Memory B cell (primary cell): ENCODE results near the gene SLC2A9.
"Not testable (repeated sequence)": the region's sequence is repeated elsewhere in the genome, so short reads cannot be mapped to it uniquely, and the experiment has no call there.

ENCODE experiments used
- ATAC-seq: fragments of 150-1000 bp; cut with Tn5 transposase; 2 replicates; pipeline ENCODE4 v1.10.0; 2021; ENCODE audit warnings: low read depth, mild to moderate bottlenecking, moderate library complexity
- DNase-seq, 2 donors: peaks; one replicate each; pipeline ENCODE4 v3.0.0; 2022; ENCODE audit warnings: low spot score in 2 of 2
- H3K27ac Mint-ChIP-seq: one replicate; pipeline ENCODE4 v1.8.0; 2022; ENCODE audit warnings: mild to moderate bottlenecking, moderate library complexity, mixed read lengths
- H3K27me3 Mint-ChIP-seq: one replicate; pipeline ENCODE4 v1.8.0; 2022; ENCODE audit warnings: mixed read lengths
- H3K36me3 Mint-ChIP-seq: one replicate; pipeline ENCODE4 v1.8.0; 2022; ENCODE audit warnings: mild to moderate bottlenecking, mixed read lengths
- H3K4me1 Mint-ChIP-seq: one replicate; pipeline ENCODE4 v1.8.0; 2022; ENCODE audit warnings: mixed read lengths
- H3K4me3 Mint-ChIP-seq: one replicate; pipeline ENCODE4 v1.8.0; 2022; ENCODE audit warnings: mild to moderate bottlenecking, moderate library complexity, mixed read lengths
- H3K9me3 Mint-ChIP-seq: one replicate; pipeline ENCODE4 v1.8.0; 2022; ENCODE audit warnings: mixed read lengths

Gene SLC2A9

GRCh38 chr4:9920029-9920428, 101.3 kb downstream of the SLC2A9 start:
- H3K4me3 Mint-ChIP-seq = no peak overlapping the region
- DNase-seq = no peak
- no peaks in the 10 kb centered on the region for H3K36me3 Mint-ChIP-seq
- peaks cover 2% of the 10 kb centered on the region for H3K9me3 Mint-ChIP-seq
- ATAC-seq = no peak
- H3K4me1 Mint-ChIP-seq = peaks cover 2% of the 10 kb centered on the region
- peaks cover 6% of the 10 kb centered on the region for H3K27me3 Mint-ChIP-seq
- no peak overlapping the region for H3K27ac Mint-ChIP-seq

GRCh38 chr4:9919047-9919446, 102.2 kb downstream of the SLC2A9 start:
- Mint-ChIP-seq H3K27me3 (peaks cover 4% of the 10 kb centered on the region), H3K27ac (no peak overlapping the region), H3K36me3 (no peaks in the 10 kb centered on the region), H3K4me3 (no peak overlapping the region), H3K4me1 (peaks cover 2% of the 10 kb centered on the region), H3K9me3 (peaks cover 2% of the 10 kb centered on the region)
- DNase-seq (no peak), ATAC-seq (no peak)

- Mint-ChIP-seq H3K36me3 (no peaks in the 10 kb centered on the region), H3K4me3 (no peak overlapping the region), H3K4me1 (peaks cover 2% of the 10 kb centered on the region), H3K9me3 (peaks cover 2% of the 10 kb centered on the region), H3K27ac (no peak overlapping the region), H3K27me3 (peaks cover 4% of the 10 kb centered on the region)
- DNase-seq (no peak), ATAC-seq (no peak)
Observed at GRCh38 chr4:9918484-9918883, 102.8 kb downstream of the SLC2A9 start.

GRCh38 chr4:9916937-9917336, 104.4 kb downstream of the SLC2A9 start:
- H3K4me1 Mint-ChIP-seq = no peaks in the 10 kb centered on the region
- DNase-seq = no peak
- peaks cover 1% of the 10 kb centered on the region for H3K9me3 Mint-ChIP-seq
- H3K27me3 Mint-ChIP-seq = peaks cover 3% of the 10 kb centered on the region
- H3K4me3 Mint-ChIP-seq = no peak overlapping the region
- H3K27ac Mint-ChIP-seq = no peak overlapping the region
- no peak for ATAC-seq
- H3K36me3 Mint-ChIP-seq = no peaks in the 10 kb centered on the region

GRCh38 chr4:9916346-9916745, 105.0 kb downstream of the SLC2A9 start:
- H3K36me3 Mint-ChIP-seq = no peaks in the 10 kb centered on the region
- no peaks in the 10 kb centered on the region for H3K9me3 Mint-ChIP-seq
- H3K27ac Mint-ChIP-seq = no peak overlapping the region
- H3K4me3 Mint-ChIP-seq = no peak overlapping the region
- peaks cover 3% of the 10 kb centered on the region for H3K27me3 Mint-ChIP-seq
- H3K4me1 Mint-ChIP-seq = no peaks in the 10 kb centered on the region
- ATAC-seq (no peak), DNase-seq (no peak)

GRCh38 chr4:9913846-9914245, 107.5 kb downstream of the SLC2A9 start:
- Mint-ChIP-seq H3K4me1 (no peaks in the 10 kb centered on the region), H3K4me3 (no peak overlapping the region), H3K36me3 (no peaks in the 10 kb centered on the region), H3K27me3 (peaks cover 1% of the 10 kb centered on the region), H3K9me3 (peaks cover 1% of the 10 kb centered on the region), H3K27ac (no peak overlapping the region)
- no peak for ATAC-seq
- no peak for DNase-seq

GRCh38 chr4:9906996-9907395, 114.3 kb downstream of the SLC2A9 start:
- Mint-ChIP-seq H3K36me3 (peaks cover 2% of the 10 kb centered on the region), H3K4me3 (no peak overlapping the region), H3K4me1 (no peaks in the 10 kb centered on the region), H3K27ac (no peak overlapping the region), H3K27me3 (peaks cover 8% of the 10 kb centered on the region), H3K9me3 (peaks cover 2% of the 10 kb centered on the region)
- DNase-seq = no peak
- ATAC-seq = no peak

- no peak overlapping the region for H3K27ac Mint-ChIP-seq
- H3K4me1 Mint-ChIP-seq = no peaks in the 10 kb centered on the region
- H3K9me3 Mint-ChIP-seq = peaks cover 2% of the 10 kb centered on the region
- peaks cover 2% of the 10 kb centered on the region for H3K36me3 Mint-ChIP-seq
- ATAC-seq (no peak), DNase-seq (no peak)
- peaks cover 9% of the 10 kb centered on the region for H3K27me3 Mint-ChIP-seq
- H3K4me3 Mint-ChIP-seq = no peak overlapping the region
Observed at GRCh38 chr4:9904976-9905587, 116.2 kb downstream of the SLC2A9 start.

GRCh38 chr4:9903317-9903716, 118.0 kb downstream of the SLC2A9 start:
- peaks cover 2% of the 10 kb centered on the region for H3K36me3 Mint-ChIP-seq
- ATAC-seq = no peak
- no peak for DNase-seq
- H3K27ac Mint-ChIP-seq = no peak overlapping the region
- no peak overlapping the region for H3K4me3 Mint-ChIP-seq
- no peaks in the 10 kb centered on the region for H3K9me3 Mint-ChIP-seq
- peaks cover 10% of the 10 kb centered on the region for H3K27me3 Mint-ChIP-seq
- no peaks in the 10 kb centered on the region for H3K4me1 Mint-ChIP-seq

GRCh38 chr4:9901257-9901656, 120.0 kb downstream of the SLC2A9 start:
- no peak for ATAC-seq
- Mint-ChIP-seq H3K4me1 (no peaks in the 10 kb centered on the region), H3K27me3 (peaks cover 10% of the 10 kb centered on the region)

GRCh38 chr4:9900633-9901032, 120.7 kb downstream of the SLC2A9 start:
- ATAC-seq, DNase-seq, H3K27ac Mint-ChIP-seq, H3K9me3 Mint-ChIP-seq, H3K4me1 Mint-ChIP-seq, H3K4me3 Mint-ChIP-seq, H3K36me3 Mint-ChIP-seq: not testable (repeated sequence)
- peaks cover 10% of the 10 kb centered on the region for H3K27me3 Mint-ChIP-seq

More at GRCh38 chr4:9901257-9901656, 120.0 kb downstream of the SLC2A9 start:
- H3K27ac Mint-ChIP-seq = no peak overlapping the region
- H3K9me3 Mint-ChIP-seq = no peaks in the 10 kb centered on the region
- H3K36me3 Mint-ChIP-seq = peaks cover 2% of the 10 kb centered on the region
- H3K4me3 Mint-ChIP-seq = no peak overlapping the region
- no peak for DNase-seq

- no peaks in the 10 kb centered on the region for H3K9me3 Mint-ChIP-seq
- H3K4me1 Mint-ChIP-seq = no peaks in the 10 kb centered on the region
- DNase-seq (no peak), ATAC-seq (no peak)
- H3K27ac Mint-ChIP-seq = no peak overlapping the region
- peaks cover 2% of the 10 kb centered on the region for H3K36me3 Mint-ChIP-seq
- H3K4me3 Mint-ChIP-seq = no peak overlapping the region
- peaks cover 9% of the 10 kb centered on the region for H3K27me3 Mint-ChIP-seq
Observed at GRCh38 chr4:9899306-9900055, 121.8 kb downstream of the SLC2A9 start.

GRCh38 chr4:9898596-9899305, 122.5 kb downstream of the SLC2A9 start:
- H3K4me1 Mint-ChIP-seq = no peaks in the 10 kb centered on the region
- peaks cover 2% of the 10 kb centered on the region for H3K36me3 Mint-ChIP-seq
- H3K9me3 Mint-ChIP-seq = no peaks in the 10 kb centered on the region
- H3K4me3 Mint-ChIP-seq = no peak overlapping the region
- ATAC-seq (no peak), DNase-seq (no peak)
- H3K27ac Mint-ChIP-seq = no peak overlapping the region
- H3K27me3 Mint-ChIP-seq = peaks cover 7% of the 10 kb centered on the region

- H3K9me3 Mint-ChIP-seq = no peaks in the 10 kb centered on the region
- DNase-seq (no peak), ATAC-seq (no peak)
- H3K4me3 Mint-ChIP-seq = no peak overlapping the region
- no peaks in the 10 kb centered on the region for H3K36me3 Mint-ChIP-seq
- H3K27ac Mint-ChIP-seq = no peak overlapping the region
- H3K27me3 Mint-ChIP-seq = peaks cover 9% of the 10 kb centered on the region
- H3K4me1 Mint-ChIP-seq = no peaks in the 10 kb centered on the region
Observed at GRCh38 chr4:9895333-9895705, 126.0 kb downstream of the SLC2A9 start.
